Vagina (tissue), 2 donors: ENCODE measurements around the gene MCAM. TPM values are rescaled to one million over a fixed set of nuclear protein-coding genes. Genes with fewer than 3 reads are reported as not detected.
A peak's percentile ranks its signal among the peaks of the same experiment; 100 is the strongest.

Source experiments
- DNase-seq, 2 donors: peaks; one replicate each; pipeline ENCODE4 v3.0.0-alpha.2; 2017; ENCODE audit errors: extremely low spot score in 2 of 2
- H3K27ac ChIP-seq: fragments of 200-600 bp; sonication (generic); one replicate; pipeline ENCODE4 v1.5.1; 2019
- H3K27me3 ChIP-seq: fragments of 200-600 bp; sonication (generic); one replicate; pipeline ENCODE4 v1.5.1; 2019
- H3K36me3 ChIP-seq, 2 donors: fragments of 200-600 bp; sonication (generic); one replicate each; pipeline ENCODE4 v1.5.1; 2017 to 2019
- H3K4me1 ChIP-seq: fragments of 200-600 bp; sonication (generic); one replicate; pipeline ENCODE4 v1.5.1; 2019
- H3K4me3 ChIP-seq, 2 donors: fragments of 200-600 bp; sonication (generic); 1 replicate in 1 of 2; 2 replicates in 1 of 2; pipeline ENCODE4 v1.5.1; 2016 to 2019
- H3K9me3 ChIP-seq: fragments of 200-600 bp; sonication (generic); one replicate; pipeline ENCODE4 v1.5.1; 2019
- CTCF ChIP-seq, 3 experiments: fragments of 450-650 bp in 2 of 3; fragments of 200-600 bp in 1 of 3; sonication (generic) in 1 of 3; IDR thresholded peaks; one replicate each; pipeline ENCODE4 v1.5.1; 2017 to 2019; ENCODE audit warnings: antibody characterized with exemption in 3 of 3, mild to moderate bottlenecking in 2 of 3, moderate library complexity in 2 of 3
- POLR2A ChIP-seq, 2 donors: fragments of 450-650 bp; IDR thresholded peaks; one replicate each; pipeline ENCODE4 v1.6.1; 2017; ENCODE audit warnings: antibody characterized with exemption in 2 of 2, mild to moderate bottlenecking in 2 of 2, moderate library complexity in 2 of 2
- POLR2AphosphoS5 ChIP-seq, 2 donors: sonication (generic); formaldehyde crosslinking; IDR thresholded peaks; one replicate each; pipeline ENCODE4 v1.9.0; 2017; ENCODE audit warnings: antibody characterized with exemption in 2 of 2, mild to moderate bottlenecking in 2 of 2, low read depth in 1 of 2; ENCODE audit not compliant: insufficient read depth in 1 of 2
- intact Hi-C: fragments of 100-400 bp; cut with DNase I; formaldehyde crosslinking; loops from one replicate; pipeline ENCODE4 v1.15.1; 2023
- total RNA-seq: library from RNA; depleted of rRNA; stranded (reverse); fragments of >200 nt; gene quantifications from one replicate; pipeline ENCODE4 v1.2.3, GENCODE V29; 2016

MCAM gene
- total RNA-seq, 1 donor from 2014 or later = 295 TPM

GRCh38 chr11:119290894-119291497, 25.9 kb downstream of the MCAM start:
- H3K36me3 ChIP-seq = peaks cover 0 to 19% of the 10 kb centered on the region in 2 donors
- intact Hi-C loops = no loop called here
- TF ChIP-seq CTCF (IDR thresholded peaks at IDR 0.05) (no peak), POLR2A (IDR thresholded peaks at IDR 0.05) (no peak), POLR2AphosphoS5 (IDR thresholded peaks at IDR 0.05; ENCODE audit: insufficient read depth in 1 of 2, low read depth in 1 of 2) (no peak)

GRCh38 chr11:119288219-119288618, 28.7 kb downstream of the MCAM start:
- no peak overlapping the region for H3K4me3 ChIP-seq
- no peaks in the 10 kb centered on the region for H3K4me1 ChIP-seq
- no peak for DNase-seq
- peaks cover 0 to 27% of the 10 kb centered on the region in 2 donors for H3K36me3 ChIP-seq
- TF ChIP-seq POLR2A (IDR thresholded peaks at IDR 0.05) = no peak
- TF ChIP-seq POLR2AphosphoS5 (IDR thresholded peaks at IDR 0.05; ENCODE audit: insufficient read depth in 1 of 2, low read depth in 1 of 2) = no peak
- no peak for TF ChIP-seq CTCF (IDR thresholded peaks at IDR 0.05)
- intact Hi-C loops = no loop called here
- no peaks in the 10 kb centered on the region for H3K9me3 ChIP-seq
- H3K27me3 ChIP-seq = no peaks in the 10 kb centered on the region
- H3K27ac ChIP-seq = no peak overlapping the region

More at GRCh38 chr11:119290894-119291497, 25.9 kb downstream of the MCAM start:
- no peaks in the 10 kb centered on the region for H3K4me1 ChIP-seq
- no peak for DNase-seq
- no peaks in the 10 kb centered on the region for H3K9me3 ChIP-seq
- H3K27me3 ChIP-seq = no peaks in the 10 kb centered on the region
- no peak overlapping the region for H3K4me3 ChIP-seq
- H3K27ac ChIP-seq = no peak overlapping the region

GRCh38 chr11:119285431-119285830, 31.5 kb downstream of the MCAM start:
- DNase-seq = no peak
- H3K4me3 ChIP-seq = no peak overlapping the region
- intact Hi-C loops = no loop called here
- no peak overlapping the region for H3K27ac ChIP-seq
- peaks cover 0 to 14% of the 10 kb centered on the region in 2 donors for H3K36me3 ChIP-seq
- no peaks in the 10 kb centered on the region for H3K27me3 ChIP-seq
- H3K9me3 ChIP-seq = no peaks in the 10 kb centered on the region
- TF ChIP-seq POLR2AphosphoS5 (IDR thresholded peaks at IDR 0.05; ENCODE audit: insufficient read depth in 1 of 2, low read depth in 1 of 2) = no peak
- no peak for TF ChIP-seq POLR2A (IDR thresholded peaks at IDR 0.05)
- TF ChIP-seq CTCF (IDR thresholded peaks at IDR 0.05) = no peak
- no peaks in the 10 kb centered on the region for H3K4me1 ChIP-seq

- no peaks in the 10 kb centered on the region for H3K9me3 ChIP-seq
- intact Hi-C loops = no loop called here
- peaks cover 0 to 8% of the 10 kb centered on the region in 2 donors for H3K36me3 ChIP-seq
- DNase-seq = no peak
- TF ChIP-seq POLR2AphosphoS5 (IDR thresholded peaks at IDR 0.05; ENCODE audit: insufficient read depth in 1 of 2, low read depth in 1 of 2) = no peak
- TF ChIP-seq CTCF (IDR thresholded peaks at IDR 0.05) = peak in 1 of 3 experiments; percentile 7
- no peaks in the 10 kb centered on the region for H3K27me3 ChIP-seq
- H3K27ac ChIP-seq = no peak overlapping the region
- H3K4me1 ChIP-seq = no peaks in the 10 kb centered on the region
- no peak overlapping the region for H3K4me3 ChIP-seq
Observed at GRCh38 chr11:119284344-119285157, 32.4 kb downstream of the MCAM start.

GRCh38 chr11:119282495-119282894, 34.4 kb downstream of the MCAM start:
- no peak for DNase-seq
- H3K4me1 ChIP-seq = no peaks in the 10 kb centered on the region
- no peaks in the 10 kb centered on the region for H3K9me3 ChIP-seq
- no peak overlapping the region for H3K27ac ChIP-seq
- H3K27me3 ChIP-seq = no peaks in the 10 kb centered on the region
- intact Hi-C loops = no loop called here
- H3K36me3 ChIP-seq = peaks cover 0 to 22% of the 10 kb centered on the region in 2 donors
- H3K4me3 ChIP-seq = no peak overlapping the region
- TF ChIP-seq CTCF (IDR thresholded peaks at IDR 0.05) (no peak), POLR2AphosphoS5 (IDR thresholded peaks at IDR 0.05; ENCODE audit: insufficient read depth in 1 of 2, low read depth in 1 of 2) (no peak), POLR2A (IDR thresholded peaks at IDR 0.05) (no peak)
